T-helper 2 cell treated with Interferon-gamma antibody and Interleukin-4, amounts not matched to agents 5 μg/mL and 100 μg/mL, for 36 hours (primary cell): Measurements from ENCODE around the gene TCTA.
"Not testable (repeated sequence)": the region's sequence is repeated elsewhere in the genome, so short reads cannot be mapped to it uniquely, and the experiment has no call there.

Experiments
- DNase-seq: peaks from one replicate; pipeline ENCODE4 v3.0.0; 2021; ENCODE audit warnings: low spot score
- H3K27ac Mint-ChIP-seq: one replicate; pipeline ENCODE4 v1.8.0; 2021; ENCODE audit warnings: mild to moderate bottlenecking, mixed read lengths
- H3K27me3 Mint-ChIP-seq: one replicate; pipeline ENCODE4 v1.8.0; 2021; ENCODE audit warnings: low read depth, mixed read lengths
- H3K36me3 Mint-ChIP-seq: one replicate; pipeline ENCODE4 v1.8.0; 2021; ENCODE audit warnings: low read depth, mixed read lengths
- H3K4me1 Mint-ChIP-seq: one replicate; pipeline ENCODE4 v1.8.0; 2021; ENCODE audit warnings: low read depth, mixed read lengths
- H3K4me3 Mint-ChIP-seq: one replicate; pipeline ENCODE4 v1.8.0; 2022; ENCODE audit warnings: mild to moderate bottlenecking, moderate library complexity, mixed read lengths
- H3K9me3 Mint-ChIP-seq: one replicate; pipeline ENCODE4 v1.8.0; 2021; ENCODE audit warnings: mixed read lengths

TCTA gene

GRCh38 chr3:49397470-49397869, 14.8 kb upstream of the TCTA start:
- peak overlapping the region; percentile 7 for H3K27ac Mint-ChIP-seq
- no peak for DNase-seq
- H3K36me3 Mint-ChIP-seq = peaks cover 42% of the 10 kb centered on the region
- H3K27me3 Mint-ChIP-seq = no peaks in the 10 kb centered on the region
- no peak overlapping the region for H3K4me3 Mint-ChIP-seq
- peaks cover 25% of the 10 kb centered on the region for H3K4me1 Mint-ChIP-seq
- no peaks in the 10 kb centered on the region for H3K9me3 Mint-ChIP-seq

- H3K27ac Mint-ChIP-seq = no peak overlapping the region
- peaks cover 22% of the 10 kb centered on the region for H3K4me1 Mint-ChIP-seq
- H3K36me3 Mint-ChIP-seq = peaks cover 45% of the 10 kb centered on the region
- no peak overlapping the region for H3K4me3 Mint-ChIP-seq
- no peak for DNase-seq
- no peaks in the 10 kb centered on the region for H3K27me3 Mint-ChIP-seq
- H3K9me3 Mint-ChIP-seq = no peaks in the 10 kb centered on the region
These were observed 12.8 kb upstream of the TCTA start for GRCh38 chr3:49399461-49399860.

GRCh38 chr3:49401766-49402165, 10.5 kb upstream of the TCTA start:
- no peak for DNase-seq
- H3K27ac Mint-ChIP-seq = no peak overlapping the region
- peaks cover 26% of the 10 kb centered on the region for H3K4me1 Mint-ChIP-seq

GRCh38 chr3:49403891-49404290, 8.3 kb upstream of the TCTA start:
- peaks cover 27% of the 10 kb centered on the region for H3K4me1 Mint-ChIP-seq
- no peak overlapping the region for H3K27ac Mint-ChIP-seq
- H3K4me3 Mint-ChIP-seq = no peak overlapping the region
- H3K9me3 Mint-ChIP-seq = no peaks in the 10 kb centered on the region
- DNase-seq = no peak
- no peaks in the 10 kb centered on the region for H3K27me3 Mint-ChIP-seq
- peaks cover 41% of the 10 kb centered on the region for H3K36me3 Mint-ChIP-seq

More at GRCh38 chr3:49401766-49402165, 10.5 kb upstream of the TCTA start:
- Mint-ChIP-seq H3K36me3 (peaks cover 43% of the 10 kb centered on the region), H3K9me3 (no peaks in the 10 kb centered on the region), H3K4me3 (no peak overlapping the region), H3K27me3 (no peaks in the 10 kb centered on the region)

GRCh38 chr3:49405570-49405969, 6.7 kb upstream of the TCTA start:
- Mint-ChIP-seq H3K36me3 (peaks cover 38% of the 10 kb centered on the region), H3K4me1 (peaks cover 36% of the 10 kb centered on the region)
- not testable (repeated sequence) for H3K27ac Mint-ChIP-seq, H3K9me3 Mint-ChIP-seq, H3K4me3 Mint-ChIP-seq, H3K27me3 Mint-ChIP-seq, DNase-seq

- Mint-ChIP-seq H3K4me3 (no peak overlapping the region), H3K27me3 (no peaks in the 10 kb centered on the region), H3K27ac (no peak overlapping the region), H3K9me3 (no peaks in the 10 kb centered on the region), H3K4me1 (peaks cover 34% of the 10 kb centered on the region), H3K36me3 (peaks cover 35% of the 10 kb centered on the region)
- no peak for DNase-seq
These were observed 5.4 kb upstream of the TCTA start for GRCh38 chr3:49406571-49407565.

- no peak for DNase-seq
- H3K36me3 Mint-ChIP-seq = peaks cover 47% of the 10 kb centered on the region
- H3K9me3 Mint-ChIP-seq = no peaks in the 10 kb centered on the region
- peak overlapping the region; percentile 88 for H3K27ac Mint-ChIP-seq
- peaks cover 44% of the 10 kb centered on the region for H3K4me1 Mint-ChIP-seq
- H3K4me3 Mint-ChIP-seq = peak overlapping the region; percentile 94
- H3K27me3 Mint-ChIP-seq = no peaks in the 10 kb centered on the region
These were observed 2.0 kb upstream of the TCTA start for GRCh38 chr3:49410066-49410845.

GRCh38 chr3:49410846-49411534, 1.2 kb upstream of the TCTA start:
- Mint-ChIP-seq H3K4me1 (peaks cover 47% of the 10 kb centered on the region), H3K9me3 (no peaks in the 10 kb centered on the region), H3K27ac (peak overlapping the region; percentile 88), H3K36me3 (peaks cover 48% of the 10 kb centered on the region), H3K4me3 (peak overlapping the region; percentile 94), H3K27me3 (no peaks in the 10 kb centered on the region)
- no peak for DNase-seq

GRCh38 chr3:49411535-49411967, 672 bp upstream of the TCTA start:
- peak overlapping the region; percentile 90 for H3K27ac Mint-ChIP-seq
- no peaks in the 10 kb centered on the region for H3K9me3 Mint-ChIP-seq
- H3K4me1 Mint-ChIP-seq = peaks cover 48% of the 10 kb centered on the region
- peak; percentile 70 for DNase-seq
- H3K4me3 Mint-ChIP-seq = peak overlapping the region; percentile 94
- H3K36me3 Mint-ChIP-seq = peaks cover 51% of the 10 kb centered on the region
- no peaks in the 10 kb centered on the region for H3K27me3 Mint-ChIP-seq

- Mint-ChIP-seq H3K36me3 (peaks cover 51% of the 10 kb centered on the region), H3K27me3 (no peaks in the 10 kb centered on the region), H3K9me3 (no peaks in the 10 kb centered on the region), H3K4me3 (peak overlapping the region; percentile 91), H3K27ac (peak overlapping the region; percentile 90), H3K4me1 (peaks cover 52% of the 10 kb centered on the region)
- no peak for DNase-seq
These were observed 562 bp downstream of the TCTA start for GRCh38 chr3:49412632-49413337.

- peaks cover 53% of the 10 kb centered on the region for H3K4me1 Mint-ChIP-seq
- peak overlapping the region; percentile 91 for H3K4me3 Mint-ChIP-seq
- H3K27ac Mint-ChIP-seq = peak overlapping the region; percentile 90
- DNase-seq = no peak
- peaks cover 52% of the 10 kb centered on the region for H3K36me3 Mint-ChIP-seq
- no peaks in the 10 kb centered on the region for H3K27me3 Mint-ChIP-seq
- no peaks in the 10 kb centered on the region for H3K9me3 Mint-ChIP-seq
These were observed 1.1 kb downstream of the TCTA start for GRCh38 chr3:49413338-49413734.

- peak overlapping the region; percentile 41 for H3K4me3 Mint-ChIP-seq
These were observed 2.5 kb downstream of the TCTA start for GRCh38 chr3:49414753-49415152.

GRCh38 chr3:49415931-49416601, 3.8 kb downstream of the TCTA start:
- peak; percentile 72 for DNase-seq
- H3K4me3 Mint-ChIP-seq = peak overlapping the region; percentile 79
- peaks cover 51% of the 10 kb centered on the region for H3K36me3 Mint-ChIP-seq
- H3K27me3 Mint-ChIP-seq = no peaks in the 10 kb centered on the region
- H3K27ac Mint-ChIP-seq = peak overlapping the region; percentile 96
- H3K4me1 Mint-ChIP-seq = peaks cover 45% of the 10 kb centered on the region
- H3K9me3 Mint-ChIP-seq = no peaks in the 10 kb centered on the region

More at GRCh38 chr3:49414753-49415152, 2.5 kb downstream of the TCTA start:
- H3K4me1 Mint-ChIP-seq = peaks cover 51% of the 10 kb centered on the region
- H3K27me3 Mint-ChIP-seq = no peaks in the 10 kb centered on the region
- DNase-seq = no peak
- H3K9me3 Mint-ChIP-seq = no peaks in the 10 kb centered on the region
- H3K27ac Mint-ChIP-seq = peak overlapping the region; percentile 96
- peaks cover 53% of the 10 kb centered on the region for H3K36me3 Mint-ChIP-seq
